ENCODE data around the gene HMG20B. TPM values are rescaled to one million over a fixed set of nuclear protein-coding genes. Genes with fewer than 3 reads are reported as not detected.

The HMG20B gene
- total RNA-seq, 1 donor: 72.5 TPM

DNA sequence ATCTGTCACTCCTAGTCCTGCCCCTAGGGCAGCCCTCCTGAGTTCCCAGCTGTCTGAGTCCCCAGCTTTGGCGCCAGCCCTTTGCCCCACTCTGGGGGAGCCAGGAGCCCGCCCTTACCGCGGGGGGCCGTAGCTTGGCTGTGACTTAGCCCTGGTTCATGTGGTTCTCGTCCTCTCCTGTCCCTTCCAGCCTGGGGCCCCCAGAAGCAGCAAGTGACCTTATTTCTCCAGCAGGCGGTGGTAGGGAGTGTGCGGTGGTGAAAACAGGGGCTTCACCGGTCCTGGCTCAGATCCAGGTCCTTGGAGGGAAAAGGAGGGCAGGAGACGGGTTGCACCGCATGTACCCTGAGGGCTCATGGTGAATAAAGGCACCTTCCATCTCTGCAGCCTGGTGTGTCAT lies 20.4 kb downstream of the HMG20B start:
- H3K4me3 ChIP-seq (ENCODE audit: low read depth, low read length): no peak overlapping the region
- DNase-seq (ENCODE audit: low read depth): no peak
- TF ChIP-seq, protein P1, sequence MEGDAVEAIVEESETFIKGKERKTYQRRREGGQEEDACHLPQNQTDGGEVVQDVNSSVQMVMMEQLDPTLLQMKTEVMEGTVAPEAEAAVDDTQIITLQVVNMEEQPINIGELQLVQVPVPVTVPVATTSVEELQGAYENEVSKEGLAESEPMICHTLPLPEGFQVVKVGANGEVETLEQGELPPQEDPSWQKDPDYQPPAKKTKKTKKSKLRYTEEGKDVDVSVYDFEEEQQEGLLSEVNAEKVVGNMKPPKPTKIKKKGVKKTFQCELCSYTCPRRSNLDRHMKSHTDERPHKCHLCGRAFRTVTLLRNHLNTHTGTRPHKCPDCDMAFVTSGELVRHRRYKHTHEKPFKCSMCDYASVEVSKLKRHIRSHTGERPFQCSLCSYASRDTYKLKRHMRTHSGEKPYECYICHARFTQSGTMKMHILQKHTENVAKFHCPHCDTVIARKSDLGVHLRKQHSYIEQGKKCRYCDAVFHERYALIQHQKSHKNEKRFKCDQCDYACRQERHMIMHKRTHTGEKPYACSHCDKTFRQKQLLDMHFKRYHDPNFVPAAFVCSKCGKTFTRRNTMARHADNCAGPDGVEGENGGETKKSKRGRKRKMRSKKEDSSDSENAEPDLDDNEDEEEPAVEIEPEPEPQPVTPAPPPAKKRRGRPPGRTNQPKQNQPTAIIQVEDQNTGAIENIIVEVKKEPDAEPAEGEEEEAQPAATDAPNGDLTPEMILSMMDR (IDR thresholded peaks at IDR 0.05; ENCODE audit: insufficient read depth, low read depth, low read length): no peak

DNA sequence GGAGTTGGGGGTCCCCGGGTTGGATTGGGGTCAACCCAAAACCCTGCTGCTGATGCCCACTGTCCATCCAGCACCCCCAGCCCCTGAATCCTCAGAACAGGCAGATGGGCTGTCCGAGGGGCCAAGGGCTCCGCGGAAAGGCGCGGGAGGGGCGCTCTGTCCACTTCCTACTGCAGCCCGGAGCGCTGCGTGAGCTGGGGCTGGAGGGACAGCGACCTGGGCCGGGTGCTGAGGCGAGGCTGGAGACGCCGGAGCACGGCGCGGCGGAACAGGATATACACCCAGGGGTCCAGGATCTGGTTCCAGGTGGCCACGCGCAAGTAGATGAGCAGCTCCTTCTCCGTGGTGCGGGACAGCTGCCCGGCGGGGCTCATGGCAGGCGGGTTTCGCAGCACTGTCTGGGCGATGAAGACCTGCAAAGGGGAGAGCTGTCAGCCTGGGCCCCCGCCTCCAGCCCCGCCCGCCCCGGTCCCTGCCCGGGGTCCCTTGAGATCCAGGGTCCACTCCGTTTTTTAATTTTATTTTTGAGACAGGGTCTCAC lies 22.8 kb downstream of the HMG20B start:
- TF ChIP-seq, protein P1 (IDR thresholded peaks at IDR 0.05; ENCODE audit: insufficient read depth, low read depth, low read length): no peak
- no peak overlapping the region for H3K4me3 ChIP-seq (ENCODE audit: low read depth, low read length)
- no peak for DNase-seq (ENCODE audit: low read depth)

DNA sequence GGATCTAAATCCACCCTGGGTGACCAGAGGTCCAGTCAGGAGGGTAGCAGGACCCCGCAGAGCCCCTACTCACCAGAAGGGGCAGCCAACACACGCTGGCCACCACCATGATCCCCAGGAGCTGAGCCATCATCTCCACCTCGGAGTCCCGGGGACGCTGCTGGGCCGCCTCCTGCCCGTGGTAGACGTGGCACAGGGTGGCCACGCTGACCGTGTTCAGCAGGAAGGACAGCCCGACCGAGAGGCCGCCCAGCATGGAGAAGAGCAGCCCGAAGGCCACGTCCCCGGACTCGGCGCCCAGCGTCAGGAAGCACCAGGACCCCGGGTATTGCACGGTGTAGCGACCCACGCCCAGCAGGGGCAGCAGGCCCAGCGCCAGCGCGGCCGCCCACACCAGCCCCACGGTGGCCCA lies 27.0 kb downstream of the HMG20B start:
- TF ChIP-seq, protein P1 (IDR thresholded peaks at IDR 0.05; ENCODE audit: insufficient read depth, low read depth, low read length): no peak
- no peak for DNase-seq (ENCODE audit: low read depth)
- no peak overlapping the region for H3K4me3 ChIP-seq (ENCODE audit: low read depth, low read length)

- no peak overlapping the region for H3K4me3 ChIP-seq (ENCODE audit: low read depth, low read length)
- DNase-seq (ENCODE audit: low read depth): no peak
- TF ChIP-seq, protein P1 (IDR thresholded peaks at IDR 0.05; ENCODE audit: insufficient read depth, low read depth, low read length): no peak
Observed at GRCh38 chr19:3601021-3601420, 28.3 kb downstream of the HMG20B start.

GRCh38 chr19:3603121-3603811 lies 30.5 kb downstream of the HMG20B start:
- H3K4me3 ChIP-seq (ENCODE audit: low read depth, low read length): no peak overlapping the region
- TF ChIP-seq, protein P1 (IDR thresholded peaks at IDR 0.05; ENCODE audit: insufficient read depth, low read depth, low read length): no peak
- DNase-seq (ENCODE audit: low read depth): no peak

DNA sequence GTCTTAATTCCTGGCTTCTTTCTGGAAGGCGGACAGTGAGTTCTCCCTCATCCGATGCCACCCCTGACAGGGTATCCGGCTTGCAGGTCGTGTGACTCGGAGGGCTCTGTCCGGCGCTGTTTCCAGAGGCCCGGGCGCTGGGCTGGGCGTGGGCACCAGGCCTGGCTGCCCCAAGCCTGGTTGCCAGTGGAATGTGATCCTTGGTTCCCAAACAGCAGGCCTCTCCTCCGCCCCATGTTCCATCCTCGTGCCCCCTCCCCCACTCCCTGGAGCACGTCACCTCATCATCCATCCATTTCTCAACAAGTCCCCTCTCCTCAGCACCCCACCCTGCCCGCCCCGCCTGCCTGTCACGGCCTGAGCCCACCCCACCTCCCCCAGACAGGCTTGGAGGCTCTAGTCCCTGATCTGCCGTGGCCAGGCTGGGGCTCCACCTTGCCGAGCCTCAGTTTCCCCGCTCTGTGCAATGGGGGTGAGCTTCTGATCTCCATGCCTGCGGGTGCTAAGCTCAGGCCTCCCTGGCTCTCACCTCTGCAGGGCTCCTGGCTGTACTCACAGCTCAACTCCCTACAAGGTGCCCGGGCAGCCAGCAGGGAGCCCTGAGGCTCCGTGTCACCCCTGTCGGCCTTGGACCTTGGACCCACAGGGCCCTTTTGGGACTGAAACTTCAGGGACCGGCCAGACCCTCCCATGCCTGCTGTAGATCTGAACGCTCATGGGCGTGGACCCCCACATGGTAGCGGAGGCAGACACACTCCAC lies 31.7 kb downstream of the HMG20B start:
- TF ChIP-seq, protein P1 (IDR thresholded peaks at IDR 0.05; ENCODE audit: insufficient read depth, low read depth, low read length): no peak
- no peak for DNase-seq (ENCODE audit: low read depth)

More for the DNA sequence above, 31.7 kb downstream of the HMG20B start:
- H3K4me3 ChIP-seq (ENCODE audit: low read depth, low read length): no peak overlapping the region

Measured in fibroblast of villous mesenchyme (primary cell).